Measurements from ENCODE around the gene DHCR7.

DNA sequence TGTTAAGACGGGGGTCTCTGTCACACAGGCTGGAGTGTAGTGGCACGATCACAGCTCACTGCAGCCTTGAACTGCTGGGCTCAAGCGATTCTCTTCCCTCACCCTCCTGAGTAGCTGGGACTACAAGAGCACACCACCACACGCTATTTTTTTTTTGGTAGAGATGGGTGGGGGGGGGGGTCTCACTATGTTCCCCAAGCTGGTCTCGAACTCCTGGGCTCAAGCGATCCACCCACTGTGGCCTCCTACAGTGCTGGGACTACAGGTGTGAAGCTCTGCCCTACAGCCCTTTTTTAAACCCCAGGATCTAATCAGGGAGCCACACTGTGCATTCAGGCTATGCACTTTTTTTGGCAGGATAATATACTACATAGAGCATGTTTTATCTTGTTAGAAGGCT lies 1.4 kb upstream of the DHCR7 start:
- TF ChIP-seq, protein P1, sequence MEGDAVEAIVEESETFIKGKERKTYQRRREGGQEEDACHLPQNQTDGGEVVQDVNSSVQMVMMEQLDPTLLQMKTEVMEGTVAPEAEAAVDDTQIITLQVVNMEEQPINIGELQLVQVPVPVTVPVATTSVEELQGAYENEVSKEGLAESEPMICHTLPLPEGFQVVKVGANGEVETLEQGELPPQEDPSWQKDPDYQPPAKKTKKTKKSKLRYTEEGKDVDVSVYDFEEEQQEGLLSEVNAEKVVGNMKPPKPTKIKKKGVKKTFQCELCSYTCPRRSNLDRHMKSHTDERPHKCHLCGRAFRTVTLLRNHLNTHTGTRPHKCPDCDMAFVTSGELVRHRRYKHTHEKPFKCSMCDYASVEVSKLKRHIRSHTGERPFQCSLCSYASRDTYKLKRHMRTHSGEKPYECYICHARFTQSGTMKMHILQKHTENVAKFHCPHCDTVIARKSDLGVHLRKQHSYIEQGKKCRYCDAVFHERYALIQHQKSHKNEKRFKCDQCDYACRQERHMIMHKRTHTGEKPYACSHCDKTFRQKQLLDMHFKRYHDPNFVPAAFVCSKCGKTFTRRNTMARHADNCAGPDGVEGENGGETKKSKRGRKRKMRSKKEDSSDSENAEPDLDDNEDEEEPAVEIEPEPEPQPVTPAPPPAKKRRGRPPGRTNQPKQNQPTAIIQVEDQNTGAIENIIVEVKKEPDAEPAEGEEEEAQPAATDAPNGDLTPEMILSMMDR (IDR thresholded peaks at IDR 0.05; ENCODE audit: insufficient read depth, low read length) = no peak
- TF ChIP-seq, protein P2, sequence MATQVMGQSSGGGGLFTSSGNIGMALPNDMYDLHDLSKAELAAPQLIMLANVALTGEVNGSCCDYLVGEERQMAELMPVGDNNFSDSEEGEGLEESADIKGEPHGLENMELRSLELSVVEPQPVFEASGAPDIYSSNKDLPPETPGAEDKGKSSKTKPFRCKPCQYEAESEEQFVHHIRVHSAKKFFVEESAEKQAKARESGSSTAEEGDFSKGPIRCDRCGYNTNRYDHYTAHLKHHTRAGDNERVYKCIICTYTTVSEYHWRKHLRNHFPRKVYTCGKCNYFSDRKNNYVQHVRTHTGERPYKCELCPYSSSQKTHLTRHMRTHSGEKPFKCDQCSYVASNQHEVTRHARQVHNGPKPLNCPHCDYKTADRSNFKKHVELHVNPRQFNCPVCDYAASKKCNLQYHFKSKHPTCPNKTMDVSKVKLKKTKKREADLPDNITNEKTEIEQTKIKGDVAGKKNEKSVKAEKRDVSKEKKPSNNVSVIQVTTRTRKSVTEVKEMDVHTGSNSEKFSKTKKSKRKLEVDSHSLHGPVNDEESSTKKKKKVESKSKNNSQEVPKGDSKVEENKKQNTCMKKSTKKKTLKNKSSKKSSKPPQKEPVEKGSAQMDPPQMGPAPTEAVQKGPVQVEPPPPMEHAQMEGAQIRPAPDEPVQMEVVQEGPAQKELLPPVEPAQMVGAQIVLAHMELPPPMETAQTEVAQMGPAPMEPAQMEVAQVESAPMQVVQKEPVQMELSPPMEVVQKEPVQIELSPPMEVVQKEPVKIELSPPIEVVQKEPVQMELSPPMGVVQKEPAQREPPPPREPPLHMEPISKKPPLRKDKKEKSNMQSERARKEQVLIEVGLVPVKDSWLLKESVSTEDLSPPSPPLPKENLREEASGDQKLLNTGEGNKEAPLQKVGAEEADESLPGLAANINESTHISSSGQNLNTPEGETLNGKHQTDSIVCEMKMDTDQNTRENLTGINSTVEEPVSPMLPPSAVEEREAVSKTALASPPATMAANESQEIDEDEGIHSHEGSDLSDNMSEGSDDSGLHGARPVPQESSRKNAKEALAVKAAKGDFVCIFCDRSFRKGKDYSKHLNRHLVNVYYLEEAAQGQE (IDR thresholded peaks at IDR 0.05; ENCODE audit: insufficient replicate concordance, low read depth) = no peak
